PC-9 (cell line): Measurements from ENCODE around the gene ALK.

Experiments used
- EZH2 ChIP-seq: fragments of 200-600 bp; sonication (generic); IDR thresholded peaks from 2 replicates; pipeline ENCODE4 v1.8.0; 2017; ENCODE audit warnings: antibody characterized with exemption, low read depth
- TF ChIP-seq, protein P1 (sequence below): fragments of 200-600 bp; sonication (generic); conservative IDR thresholded peaks from 2 replicates; pipeline ENCODE4 v1.6.1; 2017; ENCODE audit warnings: mixed run types, antibody characterized with exemption, mild to moderate bottlenecking, moderate library complexity

DNA sequence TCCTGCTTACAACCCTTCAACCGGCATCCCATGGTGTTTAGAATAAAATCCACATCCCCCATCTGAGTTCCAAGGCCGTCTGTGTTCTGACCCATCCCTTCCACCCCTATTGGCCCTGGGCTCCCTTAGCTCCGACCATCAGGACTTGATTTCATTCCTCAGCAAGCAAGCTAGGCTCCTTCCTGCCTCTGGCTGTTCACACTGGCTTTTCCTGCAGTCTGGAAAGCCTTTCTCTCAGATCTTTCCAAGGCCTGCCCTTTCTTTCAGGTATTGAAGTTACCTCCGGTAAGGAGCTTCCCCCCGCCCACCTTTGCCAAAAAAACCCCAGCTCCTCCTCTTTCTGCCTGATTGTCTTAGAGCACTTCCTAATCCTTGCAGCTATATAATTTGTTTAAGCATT, 719.4 kb downstream of the ALK start:
- TF ChIP-seq, protein P1, sequence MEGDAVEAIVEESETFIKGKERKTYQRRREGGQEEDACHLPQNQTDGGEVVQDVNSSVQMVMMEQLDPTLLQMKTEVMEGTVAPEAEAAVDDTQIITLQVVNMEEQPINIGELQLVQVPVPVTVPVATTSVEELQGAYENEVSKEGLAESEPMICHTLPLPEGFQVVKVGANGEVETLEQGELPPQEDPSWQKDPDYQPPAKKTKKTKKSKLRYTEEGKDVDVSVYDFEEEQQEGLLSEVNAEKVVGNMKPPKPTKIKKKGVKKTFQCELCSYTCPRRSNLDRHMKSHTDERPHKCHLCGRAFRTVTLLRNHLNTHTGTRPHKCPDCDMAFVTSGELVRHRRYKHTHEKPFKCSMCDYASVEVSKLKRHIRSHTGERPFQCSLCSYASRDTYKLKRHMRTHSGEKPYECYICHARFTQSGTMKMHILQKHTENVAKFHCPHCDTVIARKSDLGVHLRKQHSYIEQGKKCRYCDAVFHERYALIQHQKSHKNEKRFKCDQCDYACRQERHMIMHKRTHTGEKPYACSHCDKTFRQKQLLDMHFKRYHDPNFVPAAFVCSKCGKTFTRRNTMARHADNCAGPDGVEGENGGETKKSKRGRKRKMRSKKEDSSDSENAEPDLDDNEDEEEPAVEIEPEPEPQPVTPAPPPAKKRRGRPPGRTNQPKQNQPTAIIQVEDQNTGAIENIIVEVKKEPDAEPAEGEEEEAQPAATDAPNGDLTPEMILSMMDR, result no peak
- no peak for TF ChIP-seq EZH2
